ENCODE results near the gene PTK6.

DNA sequence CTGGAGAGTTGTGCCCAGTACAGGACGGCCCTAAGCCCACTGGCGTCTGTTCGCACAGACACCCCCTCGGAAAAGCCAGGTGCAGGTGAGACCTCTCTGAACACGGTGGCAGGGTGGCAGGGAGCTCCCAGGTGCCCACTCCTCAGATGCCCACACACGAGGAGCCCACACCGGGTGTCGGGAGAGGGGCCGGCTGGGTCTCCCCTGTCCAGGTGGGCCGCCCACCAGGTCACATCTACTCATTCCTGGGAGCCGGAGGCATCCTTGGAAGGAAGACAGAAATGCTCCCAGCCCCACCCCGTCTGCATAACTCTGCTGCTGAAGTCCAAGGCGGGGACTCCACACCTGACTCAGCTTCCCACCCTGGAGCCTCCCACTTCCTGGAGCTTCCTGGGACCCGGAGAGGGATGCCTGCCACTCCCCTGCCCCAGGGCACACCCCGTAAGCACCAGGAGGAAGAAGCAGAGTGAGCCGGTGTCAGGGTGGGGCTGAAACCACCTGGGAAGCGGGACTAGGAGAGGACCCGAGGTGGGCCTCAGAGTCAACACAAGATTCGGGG, 7.9 kb upstream of the PTK6 start:
- TF ChIP-seq CTCF (IDR thresholded peaks at IDR 0.05; ENCODE audit: low read length) (no peak), EZH2phosphoT487 (IDR thresholded peaks at IDR 0.05; ENCODE audit: low read length) (no peak)

All from MM.1S (cell line).